Upper lobe of right lung (tissue), 1 donor: ENCODE data around the gene ST7L. TPM values are rescaled to one million over a fixed set of nuclear protein-coding genes. Genes with fewer than 3 reads are reported as not detected.

Experiments used
- ATAC-seq: fragments of 200-7000 bp; cut with Tn5 transposase; one replicate; pipeline ENCODE4 v1.9.1; 2020; ENCODE audit warnings: mild to moderate bottlenecking, moderate library complexity
- DNase-seq: peaks from one replicate; pipeline ENCODE4 v3.0.0-alpha.2; 2020
- H3K27ac ChIP-seq: fragments of 200-600 bp; one replicate; pipeline ENCODE4 v1.8.0; 2022
- H3K27me3 ChIP-seq: fragments of 200-600 bp; one replicate; pipeline ENCODE4 v1.8.0; 2022; ENCODE audit warnings: mild to moderate bottlenecking
- H3K36me3 ChIP-seq: fragments of 200-600 bp; one replicate; pipeline ENCODE4 v1.8.0; 2022
- H3K4me1 ChIP-seq: fragments of 200-600 bp; one replicate; pipeline ENCODE4 v1.8.0; 2022
- H3K4me3 ChIP-seq: fragments of 200-600 bp; one replicate; pipeline ENCODE4 v1.8.0; 2022; ENCODE audit warnings: mild to moderate bottlenecking
- H3K9me3 ChIP-seq: fragments of 200-600 bp; one replicate; pipeline ENCODE4 v1.8.0; 2022
- CTCF ChIP-seq: fragments of 200-600 bp; IDR thresholded peaks from one replicate; pipeline ENCODE4 v1.8.0; 2022; ENCODE audit warnings: antibody characterized with exemption
- intact Hi-C: fragments of 100-400 bp; cut with DNase I; formaldehyde crosslinking; loops from one replicate; pipeline ENCODE4 v1.11.0; 2022
- total RNA-seq: library from RNA; stranded (reverse); fragmentation: NEBNext Ultra II Directional; extraction: Animal tissue kit (Norgen Biotek cat#: 25700); gene quantifications from one replicate; pipeline ENCODE4 v1.2.1, GENCODE V29; 2021
- donor health status: DM: no; HTN: yes; CAD: no; lungs with severe emphysema.

The ST7L gene
- total RNA-seq, 1 donor from 2014 or later = 27.2 TPM

- Histone ChIP-seq H3K27me3 (no peaks in the 10 kb centered on the region), H3K4me1 (peaks cover 49% of the 10 kb centered on the region), H3K9me3 (no peaks in the 10 kb centered on the region), H3K27ac (no peak overlapping the region), H3K4me3 (no peak overlapping the region), H3K36me3 (peaks cover 13% of the 10 kb centered on the region)
- ATAC-seq (no peak), DNase-seq (no peak)
- no peak for TF ChIP-seq CTCF
- intact Hi-C loops = no loop called here
These were observed 15.4 kb upstream of the ST7L start for GRCh38 chr1:112634367-112634766.

- H3K4me1 ChIP-seq = peaks cover 53% of the 10 kb centered on the region
- intact Hi-C loops = no loop called here
- no peak for TF ChIP-seq CTCF
- no peak for ATAC-seq
- H3K36me3 ChIP-seq = peaks cover 13% of the 10 kb centered on the region
- H3K27ac ChIP-seq = no peak overlapping the region
- no peaks in the 10 kb centered on the region for H3K27me3 ChIP-seq
- DNase-seq = no peak
- no peak overlapping the region for H3K4me3 ChIP-seq
- H3K9me3 ChIP-seq = no peaks in the 10 kb centered on the region
These were observed 14.7 kb upstream of the ST7L start for GRCh38 chr1:112633628-112634027.

- intact Hi-C loops = loop anchor here (10.0 kb wide), 1 partner anchor 76 kb away; the partner anchor contains the start of gene RHOC
- no peak for DNase-seq
- H3K27me3 ChIP-seq = no peaks in the 10 kb centered on the region
- H3K4me3 ChIP-seq = no peak overlapping the region
- no peak for TF ChIP-seq CTCF
- ATAC-seq = no peak
- H3K4me1 ChIP-seq = peaks cover 37% of the 10 kb centered on the region
- H3K9me3 ChIP-seq = no peaks in the 10 kb centered on the region
- H3K36me3 ChIP-seq = peaks cover 5% of the 10 kb centered on the region
- H3K27ac ChIP-seq = no peak overlapping the region
These were observed 10.3 kb upstream of the ST7L start for GRCh38 chr1:112629256-112629655.

GRCh38 chr1:112628516-112628915 lies 9.6 kb upstream of the ST7L start:
- Histone ChIP-seq H3K9me3 (no peaks in the 10 kb centered on the region), H3K4me3 (no peak overlapping the region), H3K27me3 (no peaks in the 10 kb centered on the region), H3K4me1 (peaks cover 35% of the 10 kb centered on the region), H3K36me3 (peaks cover 5% of the 10 kb centered on the region), H3K27ac (no peak overlapping the region)
- no peak for DNase-seq
- TF ChIP-seq CTCF = no peak
- ATAC-seq = no peak
- intact Hi-C loops = loop anchor here (10.0 kb wide), 1 partner anchor 76 kb away; the partner anchor contains the start of gene RHOC

GRCh38 chr1:112626887-112627286 lies 7.9 kb upstream of the ST7L start:
- TF ChIP-seq CTCF = no peak
- H3K9me3 ChIP-seq = no peaks in the 10 kb centered on the region
- intact Hi-C loops = loop anchor here (10.0 kb wide), 1 partner anchor 78 kb away; the partner anchor contains the start of gene RHOC
- no peaks in the 10 kb centered on the region for H3K27me3 ChIP-seq
- no peak for ATAC-seq
- DNase-seq = no peak
- H3K4me3 ChIP-seq = no peak overlapping the region
- no peak overlapping the region for H3K27ac ChIP-seq
- H3K4me1 ChIP-seq = peaks cover 40% of the 10 kb centered on the region
- H3K36me3 ChIP-seq = peaks cover 5% of the 10 kb centered on the region

- ATAC-seq (no peak), DNase-seq (no peak)
- peaks cover 5% of the 10 kb centered on the region for H3K36me3 ChIP-seq
- intact Hi-C loops = loop anchor here (10.0 kb wide), 1 partner anchor 79 kb away; the partner anchor contains the start of gene RHOC
- H3K9me3 ChIP-seq = no peaks in the 10 kb centered on the region
- H3K27me3 ChIP-seq = no peaks in the 10 kb centered on the region
- peaks cover 46% of the 10 kb centered on the region for H3K4me1 ChIP-seq
- H3K4me3 ChIP-seq = no peak overlapping the region
- no peak overlapping the region for H3K27ac ChIP-seq
- TF ChIP-seq CTCF = no peak
These were observed 7.3 kb upstream of the ST7L start for GRCh38 chr1:112626193-112626592.
